ENCODE data around the gene TSEN54. TPM values are rescaled to one million over a fixed set of nuclear protein-coding genes. Genes with fewer than 3 reads are reported as not detected.

TSEN54 gene
- total RNA-seq, 4 donors from 2014 or later = 15.4 to 31.2 (median 17.8) TPM

DNA sequence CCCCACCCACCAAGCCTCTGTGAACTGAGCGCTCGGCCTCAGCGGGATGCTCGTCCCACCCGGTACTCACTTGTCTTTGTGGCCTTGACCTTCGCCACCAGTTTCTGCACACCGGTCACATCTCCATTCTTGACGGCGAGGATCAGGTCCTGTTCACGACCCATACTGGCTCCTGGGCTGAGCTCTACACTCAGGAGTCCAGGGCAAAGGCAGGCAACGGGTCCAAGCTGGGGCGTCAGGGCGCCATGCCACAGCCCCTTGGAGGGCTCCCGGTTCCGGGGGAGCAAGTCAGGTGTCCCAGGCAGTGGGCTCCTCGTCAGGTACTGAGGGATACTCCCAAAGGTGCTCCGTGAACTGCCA is 2.7 kb upstream of the TSEN54 start:
- ATAC-seq = no peak
- Histone ChIP-seq H3K27ac (peak overlapping the region; percentile 91 to 95 (median 93)), H3K27me3 (no peaks in the 10 kb centered on the region), H3K4me3 (peak overlapping the region; percentile 81 to 95 (median 90)), H3K4me1 (peaks cover 47 to 60% of the 10 kb centered on the region in 2 donors), H3K36me3 (peaks cover 0 to 3% of the 10 kb centered on the region in 2 donors), H3K9me3 (no peaks in the 10 kb centered on the region)
- in situ Hi-C loops (cut with MboI; ENCODE audit: low sequenced_read_pairs in 4 of 4) (loop anchor here (5.0 to 10.0 kb wide), 2 partner anchors 86 to 89 kb away; no protein-coding TSS in a partner anchor), intact Hi-C loops (cut with DNase I; ENCODE audit: low total_unique reads) (loop anchor here (10.0 kb wide), 2 partner anchors 219 to 249 kb away; partner anchors contain the start of genes GGA3 and MRPS7)
- no peak for TF ChIP-seq POLR2A (IDR thresholded peaks at IDR 0.05)
- TF ChIP-seq, protein P1, sequence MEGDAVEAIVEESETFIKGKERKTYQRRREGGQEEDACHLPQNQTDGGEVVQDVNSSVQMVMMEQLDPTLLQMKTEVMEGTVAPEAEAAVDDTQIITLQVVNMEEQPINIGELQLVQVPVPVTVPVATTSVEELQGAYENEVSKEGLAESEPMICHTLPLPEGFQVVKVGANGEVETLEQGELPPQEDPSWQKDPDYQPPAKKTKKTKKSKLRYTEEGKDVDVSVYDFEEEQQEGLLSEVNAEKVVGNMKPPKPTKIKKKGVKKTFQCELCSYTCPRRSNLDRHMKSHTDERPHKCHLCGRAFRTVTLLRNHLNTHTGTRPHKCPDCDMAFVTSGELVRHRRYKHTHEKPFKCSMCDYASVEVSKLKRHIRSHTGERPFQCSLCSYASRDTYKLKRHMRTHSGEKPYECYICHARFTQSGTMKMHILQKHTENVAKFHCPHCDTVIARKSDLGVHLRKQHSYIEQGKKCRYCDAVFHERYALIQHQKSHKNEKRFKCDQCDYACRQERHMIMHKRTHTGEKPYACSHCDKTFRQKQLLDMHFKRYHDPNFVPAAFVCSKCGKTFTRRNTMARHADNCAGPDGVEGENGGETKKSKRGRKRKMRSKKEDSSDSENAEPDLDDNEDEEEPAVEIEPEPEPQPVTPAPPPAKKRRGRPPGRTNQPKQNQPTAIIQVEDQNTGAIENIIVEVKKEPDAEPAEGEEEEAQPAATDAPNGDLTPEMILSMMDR (IDR thresholded peaks at IDR 0.05 in 4 of 5, conservative IDR thresholded peaks at IDR 0.05 in 1 of 5) = no peak
- no peak for DNase-seq

DNA sequence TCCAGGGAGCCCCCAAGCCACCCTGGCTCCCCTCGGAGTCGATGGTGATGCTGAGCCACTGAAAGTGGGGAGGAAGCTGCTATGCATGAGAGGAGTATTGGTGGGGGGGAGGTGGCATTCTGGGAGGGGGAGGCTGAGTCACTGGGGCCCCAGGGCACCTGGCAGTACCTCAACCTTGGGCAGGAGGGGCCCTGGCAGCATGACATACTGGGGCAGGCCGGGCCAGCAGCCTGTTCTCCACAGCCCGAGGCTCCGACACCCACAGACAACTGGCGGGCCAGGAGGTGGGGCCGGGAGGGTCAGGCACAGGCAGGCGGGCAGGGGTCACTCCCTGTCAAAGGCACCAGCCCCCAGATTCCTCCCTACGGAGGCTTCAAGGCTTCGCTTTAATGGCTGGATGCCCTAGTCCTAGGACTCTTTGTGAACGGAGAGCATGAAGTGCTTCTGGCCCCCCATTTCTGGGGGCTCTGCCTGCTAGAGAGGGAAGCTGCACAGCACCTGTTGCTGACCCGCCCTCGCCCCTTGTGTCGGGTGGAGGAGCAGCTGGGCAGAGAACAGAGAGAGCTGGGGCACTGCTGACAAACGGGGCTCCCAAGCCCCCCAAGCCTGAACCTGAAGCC is 1.9 kb upstream of the TSEN54 start:
- ATAC-seq = no peak

DNA sequence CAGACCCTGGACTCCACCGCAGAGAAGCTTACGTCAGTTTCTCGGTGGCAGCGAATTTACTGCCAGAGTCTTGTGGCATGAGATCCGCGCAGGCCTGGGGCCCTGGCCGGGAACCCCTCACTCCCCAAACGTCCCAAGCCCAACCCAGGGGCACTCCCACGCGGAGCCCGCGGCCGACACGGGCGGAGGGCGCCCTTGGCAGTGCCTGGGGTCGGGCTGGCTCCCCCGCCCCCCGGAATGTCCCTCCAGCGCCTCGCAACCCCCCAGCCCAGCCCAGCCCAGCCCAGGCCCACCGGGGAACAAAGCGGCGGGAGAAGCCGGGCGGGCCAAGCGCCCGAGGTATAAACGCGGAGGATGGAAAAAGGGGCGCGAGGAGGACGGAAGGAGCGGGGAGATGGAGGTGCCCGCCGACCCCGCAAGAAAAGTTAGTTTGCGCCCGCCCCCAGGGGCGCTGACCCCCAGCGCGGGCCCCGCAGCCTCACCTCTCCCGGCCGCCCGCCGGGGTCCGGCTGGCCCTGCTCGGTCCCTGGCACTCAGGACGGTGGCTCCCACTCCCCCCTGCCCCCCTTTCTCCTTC is 1.3 kb upstream of the TSEN54 start:
- intact Hi-C loops (cut with DNase I; ENCODE audit: low total_unique reads) = loop anchor here (1.0 to 10.0 kb wide), 6 partner anchors 55 to 250 kb away; partner anchors contain the start of genes GGA3, MRPS7 and TMEM94

More for the DNA sequence above, 1.9 kb upstream of the TSEN54 start:
- in situ Hi-C loops (cut with MboI; ENCODE audit: low sequenced_read_pairs in 4 of 4) = loop anchor here (5.0 to 10.0 kb wide), 2 partner anchors 87 to 90 kb away; no protein-coding TSS in a partner anchor
- H3K27me3 ChIP-seq = no peaks in the 10 kb centered on the region
- no peak for DNase-seq
- TF ChIP-seq, protein P1 (IDR thresholded peaks at IDR 0.05 in 4 of 5, conservative IDR thresholded peaks at IDR 0.05 in 1 of 5) = no peak
- TF ChIP-seq POLR2A (IDR thresholded peaks at IDR 0.05) = no peak
- peaks cover 39 to 52% of the 10 kb centered on the region in 2 donors for H3K4me1 ChIP-seq
- intact Hi-C loops (cut with DNase I; ENCODE audit: low total_unique reads) = loop anchor here (2.0 to 10.0 kb wide), 3 partner anchors 192 to 250 kb away; partner anchors contain the start of genes GGA3 and MRPS7
- peak overlapping the region; percentile 91 to 95 (median 93) for H3K27ac ChIP-seq
- H3K9me3 ChIP-seq = no peaks in the 10 kb centered on the region
- peaks cover 0 to 6% of the 10 kb centered on the region in 2 donors for H3K36me3 ChIP-seq
- H3K4me3 ChIP-seq = peak overlapping the region; percentile 81 to 95 (median 90)

DNA sequence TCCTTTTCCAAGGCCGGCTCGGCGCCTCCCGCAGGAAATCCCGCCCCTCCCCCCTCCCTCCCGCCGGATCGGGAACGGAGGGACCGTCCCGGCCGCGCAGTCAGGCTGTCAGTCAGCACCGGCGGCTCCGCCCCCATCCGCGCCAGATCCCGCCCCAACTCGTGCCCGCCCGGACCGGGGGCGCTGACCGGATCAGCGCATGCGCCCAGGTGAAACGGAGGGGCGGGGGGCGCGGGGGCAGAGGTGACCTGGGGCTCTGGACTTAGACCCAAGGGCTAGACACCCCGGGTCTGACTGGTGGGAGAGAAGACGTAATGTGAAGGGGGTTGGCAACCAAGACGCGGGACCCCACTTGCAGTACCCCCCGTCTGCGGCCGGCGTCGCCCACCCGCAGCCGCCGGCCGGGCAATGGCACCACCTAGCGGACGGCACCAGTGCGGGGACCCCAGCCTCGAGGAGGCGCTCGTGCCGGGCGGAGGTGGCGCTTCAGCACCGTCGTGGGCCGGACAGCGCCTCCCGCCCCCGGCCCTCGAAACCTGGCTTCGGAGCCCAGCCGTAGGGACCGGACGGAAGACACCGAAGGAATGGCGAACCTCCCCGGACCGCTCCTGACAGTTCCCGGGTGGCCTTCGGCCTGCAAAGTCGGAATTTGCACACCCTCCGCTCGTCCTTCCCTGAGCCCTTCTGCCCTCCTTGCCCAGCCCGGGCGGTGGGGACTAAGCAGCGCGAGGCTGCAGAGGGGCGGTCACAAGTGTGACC is 653 bp upstream of the TSEN54 start, which contains the start of gene CASKIN2:
Gene CASKIN2, minus strand, starts transcription at position 42 of the 759 bp plus-strand sequence. CDS start 1,733 bp downstream, outside the sequence.
- ATAC-seq (peak; percentile 79 to 82), DNase-seq (peak; percentile 91 to 94)
- peak within 1 kb of the TSS; percentile 91 to 95 (median 93) for H3K27ac ChIP-seq
- no peaks in the 10 kb centered on the region for H3K9me3 ChIP-seq
- H3K4me3 ChIP-seq = peak within 1 kb of the TSS; percentile 81 to 95 (median 90)
- in situ Hi-C loops (cut with MboI; ENCODE audit: low sequenced_read_pairs in 4 of 4) (loop anchor here in 1 of 4 donors (10.0 kb wide), 1 partner anchor 91 kb away; no protein-coding TSS in a partner anchor), intact Hi-C loops (cut with DNase I; ENCODE audit: low total_unique reads) (loop anchor here (1.0 to 10.0 kb wide), 8 partner anchors 10 to 251 kb away; partner anchors contain the start of genes GGA3, LLGL2, MRPS7 and TMEM94)
- peaks cover 0 to 6% of the 10 kb centered on the region in 2 donors for H3K36me3 ChIP-seq
- no peak for TF ChIP-seq POLR2A (IDR thresholded peaks at IDR 0.05)
- TF ChIP-seq, protein P1 (IDR thresholded peaks at IDR 0.05 in 4 of 5, conservative IDR thresholded peaks at IDR 0.05 in 1 of 5) = peak; percentile 97 to 100 (median 99)
- peaks cover 38 to 48% of the 10 kb centered on the region in 2 donors for H3K4me1 ChIP-seq
- no peaks in the 10 kb centered on the region for H3K27me3 ChIP-seq

More for the DNA sequence above, 1.3 kb upstream of the TSEN54 start:
- ATAC-seq (no peak), DNase-seq (no peak)
- H3K4me3 ChIP-seq = peak overlapping the region; percentile 81 to 95 (median 90)
- H3K9me3 ChIP-seq = no peaks in the 10 kb centered on the region
- H3K4me1 ChIP-seq = peaks cover 38 to 48% of the 10 kb centered on the region in 2 donors
- no peaks in the 10 kb centered on the region for H3K27me3 ChIP-seq
- in situ Hi-C loops (cut with MboI; ENCODE audit: low sequenced_read_pairs in 4 of 4) = loop anchor here (5.0 to 10.0 kb wide), 2 partner anchors 88 to 90 kb away; no protein-coding TSS in a partner anchor
- TF ChIP-seq POLR2A (IDR thresholded peaks at IDR 0.05) = peak; percentile 52 to 60
- TF ChIP-seq, protein P1 (IDR thresholded peaks at IDR 0.05 in 4 of 5, conservative IDR thresholded peaks at IDR 0.05 in 1 of 5) = no peak
- peak overlapping the region; percentile 91 to 95 (median 93) for H3K27ac ChIP-seq
- H3K36me3 ChIP-seq = peaks cover 0 to 6% of the 10 kb centered on the region in 2 donors

Measured in gastrocnemius medialis (tissue), 4 donors.